SH-SY5Y (cell line): ENCODE measurements around the gene OSBPL9.

Experiments used
- GATA2 ChIP-seq: IDR thresholded peaks from 2 replicates; pipeline ENCODE4 v1.6.1; 2011; ENCODE audit warnings: mild to moderate bottlenecking, low read depth, low read length
- GATA3 ChIP-seq: IDR thresholded peaks from 2 replicates; pipeline ENCODE4 v1.6.1; 2011; ENCODE audit warnings: low read depth, mild to moderate bottlenecking, low read length, moderate library complexity

DNA sequence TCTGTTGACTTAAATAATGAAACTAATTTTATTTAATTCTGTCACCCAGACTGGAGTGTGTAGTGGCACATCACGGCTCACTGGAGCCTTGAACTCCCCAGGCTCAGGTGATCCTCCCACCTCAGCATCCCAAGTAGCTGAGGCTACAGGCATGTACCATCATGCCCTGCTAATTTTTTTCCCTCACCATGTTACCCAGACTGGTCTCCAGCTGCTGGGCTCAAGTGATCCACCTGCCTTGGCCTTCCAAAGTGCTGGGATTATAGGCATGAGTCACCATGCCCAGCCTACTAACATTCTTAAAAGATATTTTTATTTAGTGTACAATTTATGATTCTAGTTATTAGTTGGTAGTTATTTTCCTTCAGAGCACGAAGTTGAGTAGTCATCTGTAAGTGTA is 212.2 kb downstream of the OSBPL9 start:
- TF ChIP-seq GATA3 (no peak), GATA2 (no peak)
